Psoas muscle (tissue), 8 donors: ENCODE measurements around the gene CUEDC2. TPM values are rescaled to one million over a fixed set of nuclear protein-coding genes. Genes with fewer than 3 reads are reported as not detected.
A peak's percentile ranks its signal among the peaks of the same experiment; 100 is the strongest.

Experiments
- ATAC-seq, 4 donors: fragments of 200-7000 bp; cut with Tn5 transposase; one replicate each; pipeline ENCODE4 v1.9.1; 2020; ENCODE audit warnings: moderate library complexity in 3 of 4, mild to moderate bottlenecking in 2 of 4
- DNase-seq, 2 donors: peaks; one replicate each; pipeline ENCODE4 v3.0.0-alpha.2; 2020
- H3K27ac ChIP-seq: fragments of 200-600 bp; one replicate; pipeline ENCODE4 v1.8.0; 2022
- H3K27me3 ChIP-seq, 3 donors: fragments of 200-600 bp in 1 of 3; one replicate each; pipeline versions ENCODE4 v1.6.1 to v1.8.0; 2013 to 2022; ENCODE audit warnings: low read length in 2 of 3, mild to moderate bottlenecking in 2 of 3, moderate library complexity in 1 of 3; ENCODE audit not compliant: insufficient read depth in 3 of 3
- H3K36me3 ChIP-seq, 2 donors: fragments of 200-600 bp in 1 of 2; one replicate each; pipeline versions ENCODE4 v1.6.1 to v1.8.0; 2013 to 2022; ENCODE audit warnings: low read depth in 1 of 2, mild to moderate bottlenecking in 1 of 2, moderate library complexity in 1 of 2; ENCODE audit not compliant: insufficient read depth in 1 of 2
- H3K4me1 ChIP-seq: fragments of 200-600 bp; one replicate; pipeline ENCODE4 v1.8.0; 2022
- H3K4me3 ChIP-seq: fragments of 200-600 bp; one replicate; pipeline ENCODE4 v1.8.0; 2022; ENCODE audit warnings: mild to moderate bottlenecking
- H3K9me3 ChIP-seq: fragments of 200-600 bp; one replicate; pipeline ENCODE4 v1.8.0; 2022
- WGBS, 3 donors: extraction: QIAGEN DNeasy Blood & Tissue Kit; methylation state at CpG; one replicate each; pipeline versions ENCODE4 v1.1.6 to v1.1.7; 2013; 5-methylcytosine and 5-hydroxymethylcytosine counted together
- intact Hi-C, 2 donors: fragments of 100-400 bp; cut with DNase I; formaldehyde crosslinking; loops; one replicate each; pipeline versions ENCODE4 v1.11.0 to v1.14.2; 2022
- polyA plus RNA-seq, 3 donors: library from polyadenylated mRNA; stranded (reverse); fragments of 200-250 nt; gene quantifications; one replicate each; pipeline ENCODE4 v1.2.3, GENCODE V29; 2013
- total RNA-seq, 4 donors: library from RNA; stranded (reverse); fragmentation: NEBNext Ultra II Directional in 2 of 4; extraction: Animal tissue kit (Norgen Biotek cat#: 25700) in 2 of 4; gene quantifications; one replicate each; pipeline versions ENCODE4 v1.2.1 to v1.2.4, GENCODE V29; 2021 to 2023
- TF ChIP-seq, protein P1 (sequence below): fragments of 200-600 bp; IDR thresholded peaks from one replicate; pipeline ENCODE4 v1.8.0; 2022; ENCODE audit warnings: antibody characterized with exemption
- donor health status: healthy with polysubstance abuse.
- donor health status: DM: no; HTN: no; CAD: no; lungs with moderate emphysema.
- donor health status: Bipolar disorder and iron deficiency.
- donor health status: healthy.
- donor health status: DM: yes; HTN: yes; CAD: no.
- donor health status: DM: no; HTN: no; CAD: no.
- donor health status: DM: no; HTN: no; CAD: no.
- donor health status: DM: yes; HTN: yes; CAD: no.

The CUEDC2 gene
- total and polyA plus RNA-seq, 7 donors, result 53.3 to 103 (median 77.2) TPM

DNA sequence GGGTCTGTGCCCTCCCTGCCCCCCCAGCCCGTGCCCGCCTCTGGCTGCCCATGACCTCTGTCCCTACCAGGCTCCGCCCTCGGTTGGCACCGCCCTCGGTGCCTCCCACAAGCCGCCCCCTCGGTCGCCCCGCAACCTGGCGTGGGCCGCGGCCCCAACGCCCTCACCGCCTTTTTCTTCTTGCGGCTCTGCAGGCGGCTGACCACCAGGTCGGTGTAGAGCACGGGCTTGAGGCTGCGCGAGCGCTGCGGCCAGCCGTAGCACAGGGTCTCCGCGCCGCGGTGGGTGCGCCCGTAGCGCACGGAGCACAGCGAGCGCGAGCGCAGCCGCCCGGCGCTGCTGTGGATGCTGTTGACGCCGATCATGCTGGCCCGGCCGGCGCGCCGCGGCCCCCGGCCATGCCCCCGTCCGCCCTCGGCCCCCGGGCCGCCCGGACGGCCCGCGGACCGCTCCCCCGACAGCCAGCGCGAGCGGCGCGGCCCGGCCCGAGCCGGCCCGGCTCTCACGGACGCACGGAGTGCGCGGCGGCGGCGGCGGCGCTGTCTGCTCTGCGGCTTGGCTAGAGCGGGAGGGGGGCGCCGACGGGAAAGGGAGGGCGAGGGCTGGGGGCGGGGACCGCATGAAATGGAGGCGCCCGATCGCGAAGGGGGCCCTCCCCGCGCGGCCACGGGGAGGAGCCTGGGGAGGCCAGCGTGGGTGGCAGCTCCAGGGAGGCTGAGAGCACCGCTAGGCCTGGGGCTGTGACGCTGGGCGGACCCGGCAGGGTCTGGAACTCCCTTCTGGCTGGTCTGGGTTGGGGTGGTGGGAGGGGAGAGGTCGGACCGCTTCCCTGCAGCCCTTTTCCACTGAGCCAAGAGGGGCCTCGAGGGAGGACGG is 23.4 kb downstream of the CUEDC2 start:
- peak in 3 of 4 donors; percentile 7 to 39 (median 8) for ATAC-seq
- Histone ChIP-seq H3K36me3 (no peaks in the 10 kb centered on the region), H3K27ac (no peak overlapping the region), H3K9me3 (no peaks in the 10 kb centered on the region), H3K4me3 (peak overlapping the region; percentile 53), H3K27me3 (peaks cover 0 to 62% (median 33%) of the 10 kb centered on the region in 3 donors), H3K4me1 (peaks cover 4% of the 10 kb centered on the region)
- intact Hi-C loops, result no loop called here
- TF ChIP-seq, protein P1, sequence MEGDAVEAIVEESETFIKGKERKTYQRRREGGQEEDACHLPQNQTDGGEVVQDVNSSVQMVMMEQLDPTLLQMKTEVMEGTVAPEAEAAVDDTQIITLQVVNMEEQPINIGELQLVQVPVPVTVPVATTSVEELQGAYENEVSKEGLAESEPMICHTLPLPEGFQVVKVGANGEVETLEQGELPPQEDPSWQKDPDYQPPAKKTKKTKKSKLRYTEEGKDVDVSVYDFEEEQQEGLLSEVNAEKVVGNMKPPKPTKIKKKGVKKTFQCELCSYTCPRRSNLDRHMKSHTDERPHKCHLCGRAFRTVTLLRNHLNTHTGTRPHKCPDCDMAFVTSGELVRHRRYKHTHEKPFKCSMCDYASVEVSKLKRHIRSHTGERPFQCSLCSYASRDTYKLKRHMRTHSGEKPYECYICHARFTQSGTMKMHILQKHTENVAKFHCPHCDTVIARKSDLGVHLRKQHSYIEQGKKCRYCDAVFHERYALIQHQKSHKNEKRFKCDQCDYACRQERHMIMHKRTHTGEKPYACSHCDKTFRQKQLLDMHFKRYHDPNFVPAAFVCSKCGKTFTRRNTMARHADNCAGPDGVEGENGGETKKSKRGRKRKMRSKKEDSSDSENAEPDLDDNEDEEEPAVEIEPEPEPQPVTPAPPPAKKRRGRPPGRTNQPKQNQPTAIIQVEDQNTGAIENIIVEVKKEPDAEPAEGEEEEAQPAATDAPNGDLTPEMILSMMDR, result no peak
- 2% methylated on average over 49 to 103 of the region's 103 CpGs for WGBS, 3 donors
- DNase-seq, result no peak

DNA sequence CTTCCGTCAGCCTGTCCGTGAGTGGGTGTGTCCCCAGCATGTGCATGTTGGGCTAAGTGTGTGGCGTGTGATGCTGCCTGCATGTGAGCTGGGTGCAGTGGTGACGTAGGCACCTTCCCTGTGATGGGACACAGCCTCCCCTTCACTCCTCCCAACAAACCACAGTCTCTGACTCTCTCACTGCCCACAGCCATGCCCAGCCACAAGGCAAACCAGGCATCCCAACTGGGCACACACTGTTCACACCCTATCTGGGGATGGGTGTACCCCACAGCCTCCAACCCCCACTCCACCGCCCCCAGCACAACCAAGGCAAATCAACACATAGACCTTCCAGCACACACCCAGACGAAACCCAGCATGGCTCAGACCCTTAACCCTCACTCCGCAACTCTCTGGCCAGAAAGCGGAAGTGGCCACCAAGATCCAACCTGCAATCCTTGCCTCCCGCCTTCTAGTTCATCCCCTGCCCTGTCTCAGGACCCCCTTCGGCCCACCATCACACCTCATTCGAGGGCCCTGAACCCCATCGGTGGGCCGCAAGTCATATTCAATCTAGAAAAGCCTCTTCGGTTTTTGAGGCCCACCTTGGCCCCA is 24.1 kb downstream of the CUEDC2 start:
- WGBS, 3 donors, result 58 to 61% (median 60%) methylated on average over 14 of the region's 14 CpGs
- Histone ChIP-seq H3K27ac (no peak overlapping the region), H3K4me3 (peak overlapping the region; percentile 53), H3K4me1 (peaks cover 4% of the 10 kb centered on the region), H3K27me3 (peaks cover 0 to 57% (median 33%) of the 10 kb centered on the region in 3 donors), H3K36me3 (no peaks in the 10 kb centered on the region), H3K9me3 (no peaks in the 10 kb centered on the region)
- intact Hi-C loops, result no loop called here
- DNase-seq, result no peak
- no peak for ATAC-seq
- TF ChIP-seq, protein P1, result no peak

DNA sequence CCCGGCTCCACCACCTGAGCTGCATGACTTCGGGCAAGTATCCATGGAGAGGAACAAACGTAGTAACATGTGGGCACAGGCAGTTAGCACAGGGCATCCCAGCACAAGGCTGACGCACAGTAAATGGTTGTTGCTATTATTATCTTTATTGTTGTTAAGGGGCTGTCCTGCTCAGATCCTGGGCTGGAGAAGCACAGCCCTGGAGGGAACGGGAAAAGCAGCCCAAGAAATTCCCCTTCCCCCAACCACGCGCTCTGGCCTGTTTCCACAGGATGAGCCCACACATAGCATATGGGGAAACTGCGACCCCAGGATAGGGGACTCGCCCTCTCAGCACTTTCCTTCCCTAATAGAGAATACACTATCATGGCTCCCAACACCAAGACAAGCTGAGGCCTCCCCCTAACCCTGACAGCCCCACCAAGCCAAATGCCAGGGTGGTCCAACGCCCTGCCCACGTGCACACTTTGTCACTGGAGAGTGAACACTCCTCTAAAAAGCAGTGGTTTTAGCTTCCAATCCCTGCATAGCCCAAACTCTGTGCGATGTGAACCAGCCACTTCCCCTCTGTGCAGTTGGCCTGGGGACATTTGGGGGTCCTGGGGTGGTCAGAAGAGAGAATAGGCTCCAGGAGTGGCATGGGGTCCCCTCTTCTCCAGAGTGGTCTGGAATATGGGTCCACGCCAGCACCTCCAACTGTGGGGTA is 24.8 kb downstream of the CUEDC2 start:
- Histone ChIP-seq H3K27me3 (peaks cover 0 to 52% (median 31%) of the 10 kb centered on the region in 3 donors), H3K27ac (no peak overlapping the region), H3K9me3 (no peaks in the 10 kb centered on the region), H3K4me1 (peaks cover 4% of the 10 kb centered on the region), H3K4me3 (no peak overlapping the region), H3K36me3 (peaks cover 0 to 6% of the 10 kb centered on the region in 2 donors)
- TF ChIP-seq, protein P1, result no peak
- no peak for DNase-seq
- WGBS, 3 donors, result 78 to 84% (median 82%) methylated on average over 13 of the region's 13 CpGs
- intact Hi-C loops, result no loop called here
- ATAC-seq, result no peak

DNA sequence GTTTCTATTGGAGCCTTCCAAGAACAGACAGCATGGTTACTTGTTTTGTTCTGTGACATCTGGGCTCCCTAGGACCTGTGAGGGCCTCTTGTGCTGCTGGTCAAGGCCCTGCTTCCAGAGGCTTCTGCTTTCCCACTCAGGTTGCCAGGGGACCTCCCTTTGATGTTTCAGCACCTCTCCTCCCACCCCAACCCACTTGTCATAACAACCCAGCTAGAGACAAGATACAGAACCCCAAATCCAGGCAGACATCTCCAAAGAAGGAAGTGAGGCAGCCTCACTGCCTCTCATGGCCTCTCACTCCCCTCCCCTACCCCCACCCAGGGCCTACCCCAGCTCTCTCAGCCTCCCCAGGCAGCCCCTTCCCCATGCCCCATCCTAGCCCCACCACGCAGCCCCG is 25.6 kb downstream of the CUEDC2 start:
- no peak overlapping the region for H3K27ac ChIP-seq
- peaks cover 0 to 45% (median 28%) of the 10 kb centered on the region in 3 donors for H3K27me3 ChIP-seq
- TF ChIP-seq, protein P1, result no peak
- no peaks in the 10 kb centered on the region for H3K9me3 ChIP-seq
- H3K4me1 ChIP-seq, result peaks cover 4% of the 10 kb centered on the region
- H3K4me3 ChIP-seq, result no peak overlapping the region
- H3K36me3 ChIP-seq, result peaks cover 0 to 13% of the 10 kb centered on the region in 2 donors
- intact Hi-C loops, result no loop called here
- WGBS, 3 donors, result 92 to 100% (median 92%) methylated on average over 2 of the region's 2 CpGs
- no peak for ATAC-seq
- DNase-seq, result no peak
